GM19193 (cell line): ENCODE results near the gene PIK3CD.

Experiments used
- POLR2A ChIP-seq: IDR thresholded peaks from 4 replicates; pipeline ENCODE4 v1.6.1; 2011; ENCODE audit not compliant: insufficient read depth, insufficient read length; ENCODE audit errors: extremely low read depth

PIK3CD gene

GRCh38 chr1:9746211-9746610 lies 94.7 kb downstream of the PIK3CD start:
- no peak for TF ChIP-seq POLR2A

DNA sequence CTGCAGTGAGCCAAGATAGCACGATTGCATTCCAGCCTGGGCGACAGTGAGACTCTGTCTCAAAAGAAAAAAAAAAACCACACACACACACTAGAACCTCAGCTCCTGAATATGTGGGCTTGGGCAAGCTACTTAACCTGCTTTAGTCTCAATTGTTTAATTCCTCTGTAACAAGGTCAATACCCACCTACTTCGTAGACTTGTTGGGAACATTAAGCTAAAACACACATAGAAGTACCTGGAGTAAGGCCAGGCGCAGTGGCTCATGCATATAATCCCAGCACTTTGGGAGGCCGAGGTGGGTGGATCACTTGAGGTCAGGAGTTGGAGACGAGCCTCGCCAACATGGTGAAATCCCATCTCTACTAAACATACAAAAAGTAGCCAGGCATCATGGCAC lies 95.1 kb downstream of the PIK3CD start:
- TF ChIP-seq POLR2A: no peak

- no peak for TF ChIP-seq POLR2A
These were observed 97.8 kb downstream of the PIK3CD start for GRCh38 chr1:9749361-9749760.

- no peak for TF ChIP-seq POLR2A
These were observed 100.4 kb downstream of the PIK3CD start for GRCh38 chr1:9751971-9752370.

GRCh38 chr1:9753121-9753531 lies 101.6 kb downstream of the PIK3CD start:
- TF ChIP-seq POLR2A: no peak

- TF ChIP-seq POLR2A: no peak
These were observed 104.0 kb downstream of the PIK3CD start for GRCh38 chr1:9755441-9755995.

GRCh38 chr1:9758559-9759121 lies 107.1 kb downstream of the PIK3CD start:
- no peak for TF ChIP-seq POLR2A

DNA sequence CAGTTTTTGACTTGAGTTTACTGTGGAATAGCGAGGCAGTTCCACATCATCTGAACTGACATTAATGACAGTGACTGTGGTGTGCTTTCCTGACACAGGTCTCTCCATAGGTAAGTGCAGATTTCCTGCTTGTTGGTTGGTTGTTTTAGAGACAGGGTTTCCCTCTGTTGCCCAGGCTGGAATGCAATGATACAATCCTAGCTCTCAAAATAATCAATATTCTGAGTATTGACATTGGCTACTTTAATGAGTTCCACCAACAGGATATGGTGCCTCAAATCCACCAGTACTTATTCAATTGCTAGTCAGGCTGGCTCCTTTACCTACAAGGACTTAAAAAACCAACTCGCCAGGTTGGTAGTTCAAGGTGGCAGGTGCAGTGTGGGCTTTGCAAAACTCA lies 108.4 kb downstream of the PIK3CD start:
- TF ChIP-seq POLR2A: no peak

- no peak for TF ChIP-seq POLR2A
These were observed 109.3 kb downstream of the PIK3CD start for GRCh38 chr1:9760824-9761223.

DNA sequence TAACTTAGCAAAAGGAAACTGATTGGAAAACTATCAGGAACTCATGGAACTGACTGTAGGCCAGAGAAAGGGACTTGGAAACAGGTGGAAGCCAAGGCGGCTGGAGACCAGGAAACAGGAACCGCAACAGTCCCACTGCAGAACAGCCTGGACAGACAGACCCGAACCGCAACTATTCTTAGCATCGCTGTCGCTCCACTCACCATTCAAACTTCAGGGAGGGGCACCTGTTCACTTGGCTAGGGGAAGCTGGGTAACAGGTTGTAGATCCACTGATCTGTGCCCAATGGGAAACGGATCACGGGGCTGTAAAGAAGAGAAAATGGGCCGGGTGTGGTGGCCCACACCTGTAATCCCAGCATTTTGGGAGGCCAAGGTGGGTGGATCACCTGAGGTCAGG lies 110.3 kb downstream of the PIK3CD start:
- TF ChIP-seq POLR2A: no peak

DNA sequence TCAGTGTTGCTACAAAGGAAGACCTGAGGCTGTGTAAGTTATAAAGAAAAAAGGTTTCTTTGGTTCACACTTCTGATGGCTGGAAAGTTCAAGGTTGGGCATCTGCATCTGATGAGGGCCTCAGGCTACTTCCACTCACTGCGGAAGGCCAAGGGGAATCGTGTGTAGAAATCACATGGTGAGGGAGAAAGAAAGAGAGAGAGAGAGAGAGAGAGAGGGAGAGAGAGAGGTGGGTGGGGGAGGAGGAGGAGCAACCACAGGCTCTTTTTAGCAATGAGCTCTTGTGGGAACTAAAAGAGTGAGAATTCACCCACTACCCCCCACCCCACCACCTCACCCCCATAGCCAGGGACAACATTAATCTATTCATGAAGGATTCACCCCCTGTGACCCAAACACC lies 112.4 kb downstream of the PIK3CD start:
- no peak for TF ChIP-seq POLR2A

- TF ChIP-seq POLR2A: no peak
These were observed 113.0 kb downstream of the PIK3CD start for GRCh38 chr1:9764550-9764949.

- no peak for TF ChIP-seq POLR2A
These were observed 115.4 kb downstream of the PIK3CD start for GRCh38 chr1:9766759-9767442.

DNA sequence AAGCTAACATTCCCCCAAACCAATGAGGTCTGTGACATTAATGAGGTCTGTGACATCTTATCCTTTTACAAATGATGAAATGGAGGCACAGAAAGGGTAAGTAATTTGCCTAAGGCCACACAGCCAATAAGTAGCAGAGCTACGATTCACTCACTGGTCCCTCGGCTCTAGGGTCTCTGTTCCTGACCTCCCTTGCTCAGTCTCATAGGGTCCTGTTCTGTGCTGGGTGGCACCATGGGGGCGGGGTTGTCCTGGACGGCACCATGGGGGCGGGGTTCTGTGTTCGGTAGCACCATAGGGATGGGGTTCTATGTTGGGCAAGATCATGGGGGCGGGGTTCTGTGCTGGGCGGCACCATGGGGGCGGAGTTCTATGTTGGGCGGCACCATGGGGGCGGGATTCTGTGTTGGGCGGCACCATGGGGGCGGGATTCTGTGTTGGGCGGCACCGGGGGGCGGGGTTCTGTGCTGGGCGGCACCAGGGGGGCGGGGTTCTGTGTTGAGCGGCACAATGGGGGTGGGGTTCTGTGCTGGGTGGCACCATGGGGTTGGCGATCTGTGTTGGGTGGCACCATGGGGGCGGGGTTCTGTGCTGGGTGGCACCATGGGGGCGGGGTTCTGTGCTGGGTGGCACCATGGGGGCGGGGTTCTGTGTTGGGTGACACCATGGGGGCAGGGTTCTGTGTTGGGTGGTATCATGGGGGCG lies 116.6 kb downstream of the PIK3CD start:
- TF ChIP-seq POLR2A: no peak

- no peak for TF ChIP-seq POLR2A
These were observed 117.5 kb downstream of the PIK3CD start for GRCh38 chr1:9768983-9769382.

DNA sequence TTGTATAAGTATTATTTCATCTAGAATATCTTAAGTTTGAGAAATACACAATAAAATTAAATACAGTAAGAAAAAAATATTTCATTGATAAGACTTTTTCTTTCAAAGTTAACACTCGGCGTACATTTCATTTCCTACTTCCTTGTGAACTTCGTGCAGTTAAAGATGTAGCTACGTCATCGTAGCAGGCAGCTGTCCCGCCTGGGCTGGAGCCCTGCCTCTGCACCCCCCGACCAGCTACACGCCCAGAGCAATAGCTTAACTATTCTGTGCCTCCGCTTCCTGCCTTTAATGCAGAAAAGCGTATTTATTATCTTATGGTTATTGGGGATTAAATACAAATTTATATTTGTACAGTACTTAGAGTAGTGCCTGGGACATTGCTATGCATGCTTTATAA lies 118.8 kb downstream of the PIK3CD start:
- no peak for TF ChIP-seq POLR2A
